Lower leg skin (tissue), 3 donors: ENCODE results near the gene TRPV6.

Experiments used
- CTCF ChIP-seq, 3 donors: fragments of 450-650 bp; IDR thresholded peaks; one replicate each; pipeline ENCODE4 v1.5.1; 2016; ENCODE audit warnings: antibody characterized with exemption in 3 of 3, mild to moderate bottlenecking in 3 of 3, moderate library complexity in 2 of 3
- POLR2A ChIP-seq, 2 donors: fragments of 450-650 bp; IDR thresholded peaks; one replicate each; pipeline ENCODE4 v1.6.1; 2016 to 2017; ENCODE audit warnings: antibody characterized with exemption in 2 of 2, mild to moderate bottlenecking in 1 of 2, moderate library complexity in 1 of 2

GRCh38 chr7:142894112-142894984 lies 8.8 kb upstream of the TRPV6 start:
- no peak for TF ChIP-seq CTCF (IDR thresholded peaks at IDR 0.05)
- no peak for TF ChIP-seq POLR2A (IDR thresholded peaks at IDR 0.05)
